OCI-LY7 (cell line): ENCODE results near the gene UGDH. TPM values are rescaled to one million over a fixed set of nuclear protein-coding genes. Genes with fewer than 3 reads are reported as not detected.

Experiments used
- BruUV-seq: library from RNA; stranded (reverse); fragments of 400-500 nt; replicated peaks from 2 replicates; lab custom pipeline; 2021; lab: Mats Ljungman, UMichigan
- CTCF ChIA-PET: fragments of 300-600 bp; sonication (Branson Sonifier 250); formaldehyde crosslinking; loops from one replicate; lab custom pipeline; 2022; ENCODE audit warnings: antibody characterized with exemption; ENCODE audit not compliant: unreplicated experiment; lab: Charles Lee
- POLR2A ChIA-PET: fragments of 300-600 bp; sonication (Branson Sonifier 250); formaldehyde crosslinking; loops from one replicate; lab custom pipeline; 2022; ENCODE audit warnings: antibody characterized with exemption; lab: Charles Lee
- DNase-seq: peaks from one replicate; pipeline ENCODE4 v3.0.0-alpha.2; 2015; ENCODE audit warnings: low spot score
- H2AFZ ChIP-seq: fragments of 200-600 bp; sonication (generic), shearing (Covaris generic); 2 replicates; pipeline ENCODE4 v1.6.1; 2014; ENCODE audit warnings: mild to moderate bottlenecking, antibody characterized with exemption, low read length, moderate library complexity
- H3K27ac ChIP-seq: fragments of 200-600 bp; sonication (generic); 2 replicates; pipeline ENCODE4 v1.5.1; 2014; ENCODE audit warnings: mixed run types, low read depth, mild to moderate bottlenecking, moderate library complexity, low read length, inconsistent platforms; ENCODE audit not compliant: poor library complexity, severe bottlenecking
- H3K36me3 ChIP-seq: fragments of 200-600 bp; sonication (generic); 2 replicates; pipeline ENCODE4 v1.6.1; 2014; ENCODE audit warnings: mild to moderate bottlenecking, antibody characterized with exemption, low read length, moderate library complexity, mixed read lengths; ENCODE audit not compliant: insufficient read depth
- H3K4me1 ChIP-seq: fragments of 200-600 bp; sonication (generic); 2 replicates; pipeline ENCODE4 v1.5.1; 2014; ENCODE audit warnings: mild to moderate bottlenecking, low read length; ENCODE audit not compliant: insufficient read depth, poor library complexity, severe bottlenecking
- H3K4me2 ChIP-seq: fragments of 200-600 bp; sonication (generic); 2 replicates; pipeline ENCODE4 v1.6.1; 2014; ENCODE audit warnings: mild to moderate bottlenecking, low read length
- H3K4me3 ChIP-seq: fragments of 200-600 bp; sonication (generic); 2 replicates; pipeline ENCODE4 v1.5.1; 2014; ENCODE audit warnings: mild to moderate bottlenecking, low read depth, low read length; ENCODE audit not compliant: poor library complexity, severe bottlenecking
- H3K79me2 ChIP-seq: fragments of 200-600 bp; sonication (generic); 2 replicates; pipeline ENCODE4 v1.6.1; 2016; ENCODE audit warnings: low read depth, mild to moderate bottlenecking, low read length, moderate library complexity, mixed read lengths; ENCODE audit not compliant: insufficient read depth
- H3K9me2 ChIP-seq: fragments of 200-600 bp; sonication (generic); 2 replicates; pipeline ENCODE4 v1.6.1; 2016; ENCODE audit warnings: mild to moderate bottlenecking, low read length, mixed read lengths; ENCODE audit not compliant: insufficient read depth
- H3K9me3 ChIP-seq: fragments of 200-600 bp; sonication (generic); 2 replicates; pipeline ENCODE4 v1.6.1; 2014; ENCODE audit warnings: mild to moderate bottlenecking, mixed run types, low read length, mixed read lengths
- H4K20me1 ChIP-seq: fragments of 200-600 bp; sonication (generic); 2 replicates; pipeline ENCODE4 v1.6.1; 2014; ENCODE audit warnings: mild to moderate bottlenecking, antibody characterized with exemption, low read length, moderate library complexity, mixed read lengths; ENCODE audit not compliant: insufficient read depth
- CTCF ChIP-seq: fragments of 200-600 bp; sonication (generic); conservative IDR thresholded peaks from 2 replicates; pipeline ENCODE4 v1.5.1; 2014; ENCODE audit warnings: mild to moderate bottlenecking, antibody characterized with exemption, low read length, moderate library complexity, mixed read lengths
- EZH2phosphoT487 ChIP-seq: fragments of 200-600 bp; sonication (generic); IDR thresholded peaks from 2 replicates; pipeline ENCODE4 v1.6.1; 2018; ENCODE audit warnings: low read depth, borderline replicate concordance, mild to moderate bottlenecking, mixed run types, antibody characterized with exemption, low read length, moderate library complexity, mixed read lengths
- intact Hi-C: fragments of 100-400 bp; cut with micrococcal nuclease; formaldehyde crosslinking; loops from one replicate; pipeline ENCODE4 v1.10.0; 2022; ENCODE audit not compliant: unreplicated experiment
- total RNA-seq, 2 experiments: library from RNA; depleted of rRNA in 1 of 2; stranded (reverse); fragments of >200 nt in 1 of 2; shearing (Covaris generic) in 1 of 2; gene quantifications; 2 replicates each; pipeline ENCODE4 v1.2.3, GENCODE V29; 2014 to 2022

The UGDH gene
- total RNA-seq, 2 experiments from 2014 or later = 8.1 to 33.6 TPM

GRCh38 chr4:39568805-39569204 lies 41.6 kb upstream of the UGDH start:
- CTCF ChIA-PET = no interaction called here
- Histone ChIP-seq H3K79me2 (no peaks in the 10 kb centered on the region), H4K20me1 (no peaks in the 10 kb centered on the region), H3K4me1 (peaks cover 9% of the 10 kb centered on the region), H2AFZ (peak overlapping the region; percentile 82), H3K4me3 (peak overlapping the region; percentile 52), H3K27ac (no peak overlapping the region), H3K4me2 (peak overlapping the region; percentile 75), H3K36me3 (no peaks in the 10 kb centered on the region), H3K9me3 (no peaks in the 10 kb centered on the region), H3K9me2 (no peaks in the 10 kb centered on the region)
- intact Hi-C loops = no loop called here
- POLR2A ChIA-PET = interaction anchor here (0.6 to 1.3 kb wide), 6 partner anchors 12 to 619 kb away, joined by 3 to 6 read pairs (median 4); no protein-coding TSS in a partner anchor
- peak; percentile 4 for DNase-seq
- no TSS peak for BruUV-seq
- no peak for TF ChIP-seq EZH2phosphoT487

GRCh38 chr4:39565878-39566600 lies 38.8 kb upstream of the UGDH start:
- H4K20me1 ChIP-seq = no peaks in the 10 kb centered on the region
- intact Hi-C loops = no loop called here
- no peak overlapping the region for H3K4me2 ChIP-seq
- H3K27ac ChIP-seq = no peak overlapping the region
- ChIA-PET POLR2A (interaction anchor here (0.6 kb wide), 1 partner anchor 796 kb away, joined by 3 read pairs; no protein-coding TSS in a partner anchor), CTCF (no interaction called here)
- H3K9me3 ChIP-seq = no peaks in the 10 kb centered on the region
- no TSS peak for BruUV-seq
- no peaks in the 10 kb centered on the region for H3K79me2 ChIP-seq
- H2AFZ ChIP-seq = no peak overlapping the region
- no peaks in the 10 kb centered on the region for H3K36me3 ChIP-seq
- TF ChIP-seq EZH2phosphoT487 (no peak), CTCF (no peak)
- no peak for DNase-seq
- peaks cover 9% of the 10 kb centered on the region for H3K4me1 ChIP-seq
- no peaks in the 10 kb centered on the region for H3K9me2 ChIP-seq
- no peak overlapping the region for H3K4me3 ChIP-seq

DNA sequence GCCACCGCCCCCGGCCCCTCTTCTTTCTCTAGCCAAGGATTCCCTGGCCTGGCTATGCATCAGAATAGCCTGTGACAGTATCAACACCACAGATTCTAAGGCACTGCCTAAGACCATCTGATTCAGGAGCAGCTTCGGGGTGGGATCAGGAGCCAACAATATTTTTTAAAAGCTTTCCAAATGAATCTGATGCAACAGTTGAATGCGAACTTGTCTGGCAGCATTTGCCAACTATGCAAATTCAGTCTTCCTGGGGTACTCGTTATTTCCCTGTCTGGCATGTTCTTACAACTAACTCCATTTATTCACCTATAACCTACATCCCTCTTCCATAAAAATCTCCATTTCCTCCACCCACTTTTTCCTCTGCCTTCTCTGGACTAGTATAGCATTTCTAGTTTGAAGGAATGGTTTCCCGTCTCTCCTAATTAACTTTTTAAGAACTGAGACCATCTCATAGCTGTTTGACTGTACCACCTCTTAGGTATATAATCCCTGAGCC lies 36.2 kb upstream of the UGDH start:
- Histone ChIP-seq H4K20me1 (no peaks in the 10 kb centered on the region), H2AFZ (no peak overlapping the region), H3K9me2 (no peaks in the 10 kb centered on the region), H3K9me3 (no peaks in the 10 kb centered on the region), H3K4me3 (no peak overlapping the region), H3K4me1 (no peaks in the 10 kb centered on the region), H3K36me3 (no peaks in the 10 kb centered on the region), H3K4me2 (no peak overlapping the region), H3K79me2 (no peaks in the 10 kb centered on the region), H3K27ac (no peak overlapping the region)
- intact Hi-C loops = no loop called here
- no peak for DNase-seq
- TF ChIP-seq CTCF (no peak), EZH2phosphoT487 (no peak)
- POLR2A ChIA-PET = interaction anchor here (0.6 to 0.8 kb wide), 3 partner anchors 8 to 80 kb away, joined by 3 read pairs; no protein-coding TSS in a partner anchor
- CTCF ChIA-PET = interaction anchor here (0.5 kb wide), 1 partner anchor 18 kb away, joined by 3 read pairs; no protein-coding TSS in a partner anchor
- BruUV-seq = no TSS peak
